Hematopoietic multipotent progenitor cell treated with erythropoietin and hydrocortisone succinate and interleukin-3 and kit ligand, for 6 days (in vitro differentiated cells): ENCODE results near the gene CTXN3.

Experiments
- DNase-seq: peaks from one replicate; pipeline ENCODE4 v3.0.0-alpha.2; 2015

The CTXN3 gene

DNA sequence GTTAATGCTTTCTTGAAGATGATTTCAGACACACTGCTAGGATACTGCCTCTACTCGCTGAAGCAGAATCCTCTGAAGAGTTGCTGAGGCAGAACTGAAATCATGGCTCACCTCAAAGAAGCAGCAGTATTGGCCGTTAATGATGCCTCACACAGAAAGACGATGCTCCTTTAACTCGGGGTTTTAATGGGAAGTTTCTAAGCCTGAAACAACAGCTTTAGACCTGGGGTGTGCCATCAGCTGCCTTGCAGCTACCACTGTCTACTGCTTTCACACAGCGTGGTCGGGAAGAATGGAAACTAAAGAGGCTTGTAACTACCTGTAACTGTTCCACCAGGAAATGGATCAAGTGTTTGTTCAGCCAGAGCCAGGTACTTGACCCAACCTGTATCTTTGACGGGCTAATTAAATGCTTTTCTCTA, at the start of gene CTXN3:
Gene CTXN3, plus strand, starts transcription at position 65 of the 422 bp plus-strand sequence. CDS start 8,440 bp downstream, outside the sequence.
- DNase-seq = no peak

- DNase-seq = no peak
These were observed 49.6 kb upstream of the CTXN3 start for GRCh38 chr5:127599320-127599719.

GRCh38 chr5:127599847-127600246, 49.0 kb upstream of the CTXN3 start:
- DNase-seq = no peak

DNA sequence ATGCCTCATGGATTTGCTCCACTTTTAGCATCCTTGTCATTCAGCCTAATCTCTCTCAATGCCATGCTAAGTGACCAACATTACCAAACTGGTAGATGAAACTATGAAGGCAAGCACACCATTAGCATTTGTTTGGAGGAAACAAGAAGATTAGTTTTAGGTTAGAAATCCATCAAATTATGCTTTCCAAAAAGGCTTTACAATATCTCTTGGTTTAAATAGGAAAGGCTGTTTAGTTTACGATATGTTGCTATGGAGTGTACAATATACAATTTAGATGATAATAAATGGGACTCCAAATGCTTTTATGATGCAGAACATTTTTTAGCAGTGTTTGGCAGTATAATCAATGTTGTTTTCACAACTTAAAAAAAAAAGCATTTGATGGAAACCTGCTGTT, 47.8 kb upstream of the CTXN3 start:
- DNase-seq = no peak

DNA sequence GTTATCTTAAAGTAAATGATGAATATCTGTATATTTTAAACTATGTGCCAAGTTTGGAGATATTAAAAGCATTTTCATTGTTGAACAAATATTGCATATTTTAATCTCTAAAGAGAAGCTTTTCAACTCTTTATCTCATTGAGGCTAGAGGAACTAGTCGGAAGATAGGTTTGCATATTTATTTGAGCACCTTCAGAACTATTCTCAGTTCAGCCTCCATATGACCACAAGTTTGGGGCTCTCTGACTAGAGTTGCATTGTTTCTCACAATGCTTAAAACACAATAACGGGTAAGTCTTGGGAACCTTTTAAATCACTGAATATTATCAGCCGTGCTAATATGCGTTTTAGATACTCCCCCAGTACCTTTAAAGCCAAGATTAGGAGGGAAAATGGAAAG, 47.3 kb upstream of the CTXN3 start:
- DNase-seq = no peak

- no peak for DNase-seq
These were observed 46.4 kb upstream of the CTXN3 start for GRCh38 chr5:127602481-127602880.

DNA sequence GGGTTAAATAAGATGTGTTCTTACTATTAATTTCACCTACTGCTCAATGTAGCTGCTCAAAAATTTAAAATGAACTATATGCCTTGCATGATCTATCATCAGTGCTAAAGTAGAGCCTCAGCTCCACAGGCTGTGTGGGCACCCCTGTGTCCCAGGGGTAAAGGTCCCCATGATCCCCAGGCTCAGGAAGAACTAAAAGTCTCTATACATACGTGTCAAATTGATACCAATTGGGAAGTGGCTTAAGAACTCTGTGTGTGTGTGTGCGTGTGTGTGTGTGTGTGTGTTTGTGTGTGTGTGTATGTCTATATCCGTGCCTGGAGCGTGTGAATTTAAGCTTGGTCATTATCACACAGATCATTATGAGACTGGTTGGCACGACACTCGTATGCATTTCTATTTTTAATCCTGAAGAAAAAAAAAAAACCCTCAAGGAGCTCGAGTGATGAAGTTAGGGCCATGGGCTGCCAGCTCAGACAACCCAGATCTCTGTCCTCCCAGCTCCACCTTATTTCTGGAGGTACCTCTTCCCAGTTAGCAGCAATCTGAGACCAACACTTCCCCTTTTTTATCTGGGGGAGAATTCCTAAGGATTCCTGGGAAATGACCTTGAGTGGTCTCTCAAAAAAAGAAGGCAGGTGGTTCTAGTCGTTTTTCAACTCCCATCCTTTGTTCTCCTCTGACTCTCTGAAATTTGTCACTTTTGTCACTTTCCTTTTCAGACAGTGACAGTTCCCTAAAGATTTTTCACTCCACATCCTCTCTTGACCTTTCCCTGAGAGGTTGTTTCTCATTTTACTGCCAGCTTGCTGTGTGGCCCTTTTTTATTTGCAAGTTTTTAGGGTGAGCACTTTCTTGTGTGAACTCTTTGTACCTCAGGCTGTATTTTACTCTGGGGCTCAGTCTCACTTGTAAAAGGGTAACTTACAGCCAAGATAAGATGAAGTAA, 45.7 kb upstream of the CTXN3 start:
- no peak for DNase-seq

GRCh38 chr5:127608077-127608660, 40.7 kb upstream of the CTXN3 start:
- no peak for DNase-seq

DNA sequence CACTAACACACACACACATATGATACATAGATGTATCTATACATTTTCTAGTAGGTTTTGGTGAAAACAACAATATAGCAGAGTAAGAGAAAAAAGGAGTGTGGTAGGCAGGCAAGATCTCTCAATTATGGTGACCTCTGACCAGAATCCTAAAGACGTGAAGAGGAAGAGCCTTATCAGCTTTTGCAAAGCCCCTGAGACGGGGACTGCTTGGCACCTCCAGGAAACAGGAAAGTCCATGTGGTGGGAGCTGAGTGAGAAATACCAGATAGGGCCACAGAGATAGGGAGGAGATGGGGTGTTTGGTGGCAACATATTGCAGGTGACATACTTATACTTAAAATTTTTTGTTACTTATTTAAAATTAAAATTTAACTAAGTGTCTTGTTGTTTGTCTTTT, 39.9 kb upstream of the CTXN3 start:
- peak; percentile 16 for DNase-seq

DNA sequence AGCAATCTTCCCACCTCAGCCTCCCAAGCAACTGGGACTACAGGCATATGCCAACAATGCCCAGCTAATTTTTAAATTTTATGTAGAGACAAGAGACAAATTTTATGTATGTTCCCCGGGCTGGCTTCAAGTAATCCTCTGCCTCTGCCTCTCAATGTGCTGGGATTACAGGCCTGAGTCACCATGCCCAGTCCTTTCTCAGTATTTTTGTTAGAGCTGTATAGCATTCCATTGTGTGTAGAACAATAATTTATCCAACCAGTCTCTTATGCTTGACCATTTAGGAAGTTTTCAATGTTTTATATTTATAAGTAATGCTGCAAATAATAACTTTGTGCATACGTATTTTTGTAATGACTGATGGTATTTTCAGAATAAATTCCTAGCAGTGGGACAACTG, 38.9 kb upstream of the CTXN3 start:
- DNase-seq = no peak

DNA sequence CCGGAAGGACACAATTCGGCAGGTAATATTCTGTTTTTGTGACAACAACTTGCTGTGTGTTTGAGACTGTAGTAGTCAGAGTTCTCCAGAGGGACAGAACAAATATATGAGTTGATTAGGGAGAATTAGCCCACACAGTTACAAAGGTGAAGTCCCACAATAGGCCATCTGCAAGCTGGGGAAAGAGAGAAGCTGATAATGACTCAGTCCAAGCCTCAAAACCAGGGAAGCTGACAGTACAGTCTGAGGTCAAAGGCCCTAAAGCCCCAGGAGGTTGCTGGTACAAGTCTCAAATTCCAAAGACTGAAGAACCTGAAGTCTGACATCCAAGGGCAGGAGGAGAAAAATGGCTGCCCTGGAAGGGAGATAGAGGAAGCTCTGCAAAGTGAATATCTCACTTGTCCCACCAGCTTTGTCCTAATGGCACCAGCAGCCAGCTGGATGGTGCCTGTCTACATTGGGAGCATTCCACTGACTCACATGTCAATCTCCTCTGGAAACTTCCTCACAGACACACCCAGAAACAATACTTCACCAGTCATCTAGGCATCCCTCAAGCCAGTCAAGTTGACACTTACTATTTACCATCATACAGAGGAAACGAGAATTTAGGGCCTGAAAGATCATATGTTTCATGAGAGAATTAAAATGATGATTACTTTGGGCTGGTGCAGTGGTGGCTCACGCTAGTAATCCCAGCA, 36.3 kb upstream of the CTXN3 start:
- DNase-seq = no peak

- DNase-seq = no peak
These were observed 33.0 kb upstream of the CTXN3 start for GRCh38 chr5:127615916-127616315.

DNA sequence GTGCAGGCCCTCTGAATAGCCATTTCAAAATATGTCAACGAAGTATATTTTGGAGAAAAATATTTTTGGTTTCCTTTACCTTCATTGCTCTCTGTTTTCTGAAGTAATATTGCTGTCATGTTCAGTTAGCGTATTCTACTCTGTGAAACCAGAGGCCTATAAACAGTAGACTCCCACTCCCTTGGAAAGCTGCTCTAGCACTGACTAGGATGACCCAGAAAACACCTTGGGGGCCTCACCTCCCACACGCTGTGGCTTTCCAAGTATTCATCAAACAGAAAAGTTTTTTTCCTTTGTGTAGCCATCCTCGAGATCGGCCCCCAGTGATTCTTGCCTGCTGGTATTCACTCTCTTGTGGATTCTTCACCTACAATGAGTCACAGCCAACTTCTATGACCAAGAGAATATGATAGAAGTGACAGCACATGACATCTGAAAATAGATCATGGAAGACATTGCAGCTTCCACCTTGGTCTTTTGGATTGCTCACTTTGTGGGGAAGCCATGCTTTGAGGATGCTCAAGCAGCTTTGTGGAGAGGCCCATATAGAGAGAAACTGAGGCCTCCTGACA, 28.9 kb upstream of the CTXN3 start:
- no peak for DNase-seq

DNA sequence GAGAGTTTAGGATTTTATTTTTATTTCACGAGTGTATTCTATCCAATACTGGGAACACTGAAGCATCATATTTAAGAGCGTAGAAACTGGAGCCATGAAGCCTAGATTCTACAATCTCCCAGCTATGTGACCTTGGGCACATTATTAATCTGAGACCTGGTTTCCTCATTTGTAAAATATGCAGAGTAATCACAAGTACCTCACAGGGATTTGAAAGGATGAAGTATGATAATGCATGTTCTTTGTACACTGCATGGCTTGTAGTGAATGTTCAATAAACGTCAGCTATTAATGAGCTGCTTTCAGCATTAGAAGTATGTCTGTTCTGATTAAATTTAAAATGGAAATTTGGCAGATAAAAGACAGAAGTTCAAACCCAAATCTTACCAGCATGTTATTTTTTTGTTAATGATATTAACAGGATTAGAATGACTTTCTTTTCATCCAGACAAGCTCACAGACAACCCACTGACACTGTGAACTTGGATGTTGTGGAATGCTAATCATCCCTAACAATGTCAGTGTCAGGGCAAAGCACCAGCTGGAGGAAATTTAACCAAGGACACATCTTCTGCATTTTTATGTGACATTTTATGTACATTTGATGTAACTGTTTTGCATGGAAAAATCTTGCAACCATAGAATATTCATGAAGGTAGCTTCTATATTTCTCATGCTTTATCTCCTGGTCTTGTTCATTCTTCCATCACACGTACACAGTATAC, 27.1 kb upstream of the CTXN3 start:
- no peak for DNase-seq

DNA sequence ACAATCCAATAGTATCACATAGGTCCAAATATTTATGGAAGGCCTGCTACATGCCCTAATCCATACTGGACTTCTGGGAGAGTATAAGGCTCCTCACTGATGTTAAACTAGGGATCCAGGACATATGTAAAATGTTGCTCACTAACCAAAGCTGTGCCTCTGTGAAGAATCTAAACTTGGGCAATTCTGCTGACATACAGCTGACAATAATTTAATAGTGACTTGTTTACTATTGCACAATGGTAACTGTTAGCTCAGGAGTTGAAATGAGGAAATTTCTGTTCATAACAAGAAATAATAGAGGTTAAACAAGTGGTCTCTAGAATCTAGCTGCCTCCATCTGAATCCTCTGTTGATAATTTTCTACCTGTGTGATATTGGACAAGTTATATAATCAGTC, 14.9 kb upstream of the CTXN3 start:
- DNase-seq = no peak

GRCh38 chr5:127639828-127640227, 9.1 kb upstream of the CTXN3 start:
- DNase-seq = no peak

DNA sequence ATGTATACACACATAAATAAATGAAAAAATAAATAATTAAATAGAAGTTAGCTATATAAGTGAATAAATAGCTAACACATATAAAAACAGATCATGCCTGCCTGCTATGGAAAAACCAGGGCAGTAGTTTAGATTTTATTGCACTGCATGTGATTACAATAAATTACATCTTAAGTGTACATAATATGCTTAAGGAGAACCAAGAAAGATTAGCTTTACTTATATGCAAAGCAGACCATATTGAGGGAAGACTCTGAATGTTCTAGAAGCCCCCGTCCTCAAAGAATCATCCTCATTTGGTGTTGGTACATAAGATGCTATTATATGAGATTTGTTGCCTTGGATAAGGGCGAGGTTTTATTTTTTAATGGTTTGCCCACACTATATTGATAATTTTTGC, 5.9 kb upstream of the CTXN3 start:
- no peak for DNase-seq

- no peak for DNase-seq
These were observed 5.3 kb upstream of the CTXN3 start for GRCh38 chr5:127643607-127644006.

DNA sequence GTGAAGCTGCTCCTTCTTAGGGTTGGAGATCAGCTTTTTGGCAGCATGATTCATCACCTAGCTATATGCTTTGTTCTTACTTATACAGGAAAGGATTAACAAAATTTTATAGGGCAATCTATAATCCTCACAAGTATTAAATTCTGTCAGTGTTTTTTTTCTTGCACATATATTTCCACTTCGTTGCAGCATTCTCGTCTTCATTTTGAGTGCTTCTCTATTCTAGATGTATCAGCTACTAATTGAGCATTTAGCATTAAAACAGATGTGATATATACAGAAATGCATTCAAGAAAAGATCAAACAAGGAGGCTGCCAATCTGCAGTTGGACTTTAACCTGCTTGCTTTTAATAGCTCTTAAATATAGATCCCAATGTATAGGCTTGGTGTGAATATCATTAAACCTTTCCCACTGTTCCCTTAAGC, 3.6 kb upstream of the CTXN3 start:
- no peak for DNase-seq

DNA sequence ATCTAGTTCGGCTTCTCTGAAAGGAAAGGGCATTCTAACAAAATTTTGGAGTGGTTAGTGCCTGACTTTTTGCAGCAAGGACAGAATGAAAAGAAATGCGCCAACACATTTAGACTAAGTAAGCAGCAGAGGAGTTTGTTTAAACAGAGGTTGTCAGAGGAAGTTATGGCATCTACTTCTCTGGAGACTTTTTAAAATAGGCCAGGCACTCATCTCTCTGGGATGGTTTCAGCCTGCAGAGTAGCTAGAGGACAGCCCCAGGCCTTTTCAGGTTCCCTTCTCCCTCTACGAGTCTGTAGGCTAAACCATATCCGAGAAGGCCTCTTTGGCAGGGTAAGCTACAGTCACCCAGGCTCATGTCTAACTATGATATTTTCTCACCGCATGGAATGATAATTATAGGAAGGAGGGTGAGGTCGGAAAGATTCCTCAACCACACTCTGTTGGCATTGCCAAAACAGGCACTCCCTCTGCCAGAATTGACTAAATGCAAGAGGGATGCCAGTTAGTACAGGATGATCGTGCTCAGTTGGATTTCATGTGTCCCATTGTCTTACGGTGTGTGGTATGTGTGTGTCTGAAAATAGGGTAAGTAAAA, 1.4 kb upstream of the CTXN3 start:
- no peak for DNase-seq

DNA sequence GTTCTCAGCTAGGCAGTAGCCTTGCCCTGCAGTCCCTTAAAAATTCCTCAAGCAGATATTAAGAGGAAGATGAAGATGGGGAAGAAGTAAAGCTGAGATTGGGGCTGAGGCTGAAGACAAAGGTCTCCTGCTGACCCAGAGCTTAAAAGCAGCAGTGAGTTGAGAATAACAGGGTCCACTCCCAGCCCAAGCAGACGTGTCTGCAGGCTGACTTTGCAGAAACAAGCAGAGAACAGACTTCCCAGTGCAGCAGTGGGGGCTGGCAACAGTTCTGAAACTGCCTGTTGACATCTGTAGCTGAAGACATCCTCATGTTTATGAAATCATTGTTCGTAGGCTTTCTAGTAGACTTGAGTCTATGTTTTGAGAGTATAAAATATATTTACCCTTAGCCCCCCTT, 1.1 kb downstream of the CTXN3 start:
- peak; percentile 4 for DNase-seq

DNA sequence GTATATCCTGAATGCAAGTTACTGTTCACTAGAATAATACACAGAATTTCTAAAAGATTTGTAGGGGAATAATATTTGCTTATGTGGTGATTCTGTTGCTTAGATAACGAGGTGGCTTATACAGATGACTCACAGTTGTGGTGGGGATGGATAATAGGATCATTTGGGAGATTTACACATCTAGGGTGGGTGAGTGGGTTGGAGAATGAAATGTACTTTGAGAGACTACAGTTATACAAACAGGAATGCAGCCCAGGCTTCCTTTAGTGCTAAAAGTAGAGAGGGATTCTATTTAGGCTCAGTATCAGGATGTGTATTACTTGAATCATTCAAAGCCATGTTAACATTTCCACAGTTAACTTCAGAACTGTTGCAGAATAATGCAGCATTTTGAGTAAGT, 1.8 kb downstream of the CTXN3 start:
- DNase-seq = no peak
